H54 (cell line): ENCODE measurements around the gene STRADB.

Experiments
- DNase-seq: peaks from one replicate; pipeline ENCODE4 v3.0.0; 2011; ENCODE audit warnings: low spot score, mixed read lengths; ENCODE audit not compliant: insufficient read length
- FAIRE-seq: peaks from 3 replicates; lab custom pipeline; 2011; peaks lifted over from hg19 to GRCh38; lab: Jason Lieb, UNC
- POLR2A ChIP-seq: IDR thresholded peaks from 2 replicates; pipeline ENCODE4 v1.6.1; 2011; ENCODE audit warnings: low read depth, mild to moderate bottlenecking, low read length

STRADB gene

DNA sequence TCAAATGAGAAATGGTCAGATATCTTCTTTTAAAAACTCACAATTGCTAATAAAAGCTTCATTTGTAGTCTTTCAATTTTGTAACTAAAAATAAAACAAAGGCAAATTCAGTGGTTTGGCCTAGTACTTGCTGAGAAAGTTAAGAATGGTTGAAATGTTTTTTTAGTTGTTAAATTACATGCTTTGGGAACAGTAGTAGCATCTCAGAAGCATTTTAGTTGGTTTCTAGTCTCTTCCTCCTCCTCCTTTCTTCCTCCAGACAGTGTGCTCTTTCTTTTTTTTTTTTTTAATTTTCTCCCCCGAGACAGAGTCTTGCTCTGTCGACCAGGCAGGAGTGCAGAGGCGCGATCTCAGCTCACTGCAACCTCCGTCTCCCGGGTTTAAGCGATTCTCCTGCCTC lies 10.1 kb upstream of the STRADB start:
- FAIRE-seq: no peak
- DNase-seq: no peak
- no peak for TF ChIP-seq POLR2A

DNA sequence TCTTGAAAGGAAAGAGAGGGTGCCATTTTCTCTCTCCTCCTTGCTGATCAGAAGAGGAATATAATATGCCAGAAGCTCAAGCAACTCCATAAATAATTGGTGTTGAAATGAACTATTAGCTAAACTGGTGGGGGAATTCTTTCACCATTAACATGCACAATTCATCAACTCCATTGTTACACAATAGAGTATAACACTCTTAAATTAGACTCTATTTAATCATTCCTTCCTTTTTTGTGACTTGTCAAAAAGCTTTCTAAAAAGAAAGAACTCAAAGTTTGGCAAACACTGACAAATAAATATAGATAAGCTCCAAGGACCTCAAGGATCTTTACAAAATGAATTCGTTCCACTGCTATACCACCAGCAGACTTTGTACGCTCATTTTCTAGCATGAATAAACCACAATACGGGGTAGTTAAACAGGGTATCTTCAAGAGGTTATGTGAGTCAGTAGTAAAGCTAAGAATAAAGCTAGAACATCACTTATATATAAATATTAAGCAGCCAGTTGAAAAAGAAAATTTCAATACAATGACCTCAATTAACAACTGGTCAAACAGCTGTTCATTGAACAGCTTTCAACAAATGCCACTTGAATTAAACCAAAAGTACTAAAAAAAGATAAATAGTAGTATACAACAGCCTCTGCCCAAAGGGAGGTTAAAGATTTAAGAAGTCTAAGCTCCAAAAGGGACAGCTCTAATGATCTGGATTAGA lies 6.6 kb upstream of the STRADB start:
- no peak for TF ChIP-seq POLR2A
- FAIRE-seq (no peak), DNase-seq (no peak)

DNA sequence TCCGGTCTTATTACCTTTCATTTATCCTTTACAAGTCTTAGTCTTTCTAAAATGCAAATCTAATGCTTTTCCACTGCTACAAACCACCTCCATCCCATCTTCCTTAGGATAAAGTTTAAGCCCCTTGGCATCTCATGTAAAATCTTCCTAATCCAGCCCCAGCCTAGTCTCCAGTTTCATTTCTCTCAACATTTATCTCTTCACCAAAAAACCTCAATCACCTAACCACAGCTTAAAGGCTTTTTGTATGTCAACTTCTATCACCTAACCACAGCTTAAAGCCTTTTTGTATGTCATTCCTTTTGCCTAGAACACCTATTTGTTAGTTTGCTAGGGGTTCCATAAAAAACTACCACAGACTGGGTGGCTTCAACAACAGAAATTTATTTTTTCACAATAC lies 4.5 kb upstream of the STRADB start:
- TF ChIP-seq POLR2A: no peak
- DNase-seq: no peak
- no peak for FAIRE-seq

DNA sequence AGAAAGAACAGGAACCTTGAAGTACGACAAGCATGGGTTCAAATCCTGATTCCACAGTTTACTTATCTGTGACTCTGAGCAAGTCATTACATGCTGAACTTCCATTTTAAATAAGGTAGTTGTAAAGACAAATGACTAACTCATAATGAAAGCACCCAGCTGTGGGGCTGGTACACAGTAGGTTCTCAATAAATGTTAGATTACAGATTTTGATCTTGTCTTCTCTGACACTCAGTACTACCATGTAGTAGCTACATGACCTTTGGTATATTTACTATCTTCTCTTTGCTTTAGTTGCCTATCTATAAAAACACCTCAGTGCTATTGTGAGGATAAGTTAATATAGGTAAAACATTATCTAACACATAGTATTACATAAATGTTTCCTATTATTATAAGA lies 3.5 kb upstream of the STRADB start:
- no peak for TF ChIP-seq POLR2A
- FAIRE-seq (no peak), DNase-seq (no peak)

DNA sequence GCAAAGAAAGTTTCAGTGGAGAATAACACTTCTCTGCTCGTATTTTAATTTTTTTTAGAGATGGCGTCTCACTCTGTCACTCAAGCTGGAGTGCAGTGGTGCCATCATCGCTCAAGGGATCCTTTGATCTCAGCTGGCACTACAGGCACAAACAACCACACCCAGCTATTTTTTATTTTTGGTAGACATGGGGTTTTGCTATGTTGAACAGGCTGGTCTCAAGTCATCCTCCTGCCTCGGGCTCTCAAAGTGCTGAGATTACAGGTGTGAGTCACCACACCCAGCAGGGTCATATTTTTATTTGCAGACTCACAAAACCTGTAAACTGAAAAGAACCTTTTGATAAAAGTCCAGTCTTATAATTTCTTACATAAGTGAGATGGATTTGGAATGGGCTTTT lies 2.8 kb upstream of the STRADB start:
- no peak for TF ChIP-seq POLR2A
- no peak for FAIRE-seq
- no peak for DNase-seq

DNA sequence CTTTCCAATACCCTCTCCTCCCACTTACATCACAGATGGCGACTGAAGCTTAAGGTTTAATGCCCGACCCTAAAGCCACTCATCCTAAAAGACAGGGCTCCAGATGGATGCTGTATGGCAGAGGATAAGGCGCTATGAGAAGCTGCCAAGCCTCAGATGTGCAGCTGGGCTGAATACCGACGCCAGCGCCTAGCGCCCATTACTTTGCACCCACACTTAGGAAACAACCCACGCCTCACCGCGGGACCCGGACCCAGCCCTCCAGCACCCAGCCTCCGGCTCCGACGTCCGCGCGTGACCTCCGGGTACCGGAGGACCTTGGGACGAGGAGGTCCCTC lies 617 bp upstream of the STRADB start:
- no peak for FAIRE-seq
- DNase-seq: no peak
- TF ChIP-seq POLR2A: no peak

DNA sequence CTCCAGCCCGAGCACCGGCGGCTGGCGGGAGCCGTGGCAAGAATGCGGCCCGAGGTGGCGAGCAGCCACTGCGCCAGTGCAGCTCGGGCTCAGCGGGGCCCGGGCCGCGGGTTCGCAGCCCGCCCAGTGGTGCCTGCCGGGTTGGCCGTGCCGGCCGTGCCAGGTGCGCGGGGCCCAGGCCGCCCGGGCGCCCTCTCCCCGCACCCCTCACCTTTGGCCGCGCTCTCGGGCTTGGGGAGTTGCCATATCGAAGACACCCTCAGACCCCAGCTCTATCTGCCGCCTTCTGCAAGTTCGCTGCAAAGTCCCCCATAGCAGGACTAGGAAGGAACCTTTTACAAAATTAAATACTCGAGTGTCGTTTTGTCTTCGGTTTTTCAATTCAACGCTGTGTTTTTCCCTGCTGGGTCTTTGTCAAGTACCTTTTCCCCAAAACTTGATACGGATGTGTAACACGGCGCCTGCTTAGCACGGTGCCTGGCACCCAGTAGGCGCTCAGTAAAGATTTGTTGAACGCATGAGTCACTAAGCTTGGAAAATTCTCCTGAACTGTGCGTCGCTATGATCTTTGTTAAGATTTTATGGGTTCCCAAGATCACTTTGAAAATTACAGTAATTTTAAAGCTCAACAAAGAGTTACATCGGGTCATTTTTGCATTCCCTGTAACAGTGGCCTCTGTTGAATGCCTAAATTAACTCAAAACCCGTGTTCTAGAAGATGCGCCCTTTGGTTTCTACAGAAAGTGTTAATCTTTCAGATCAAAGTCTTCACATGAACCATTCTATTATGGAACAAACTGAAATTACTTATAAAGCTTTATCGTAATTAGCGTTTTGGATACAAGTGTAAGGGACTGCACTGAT lies 750 bp downstream of the STRADB start:
- DNase-seq: no peak
- FAIRE-seq: no peak
- TF ChIP-seq POLR2A: no peak

DNA sequence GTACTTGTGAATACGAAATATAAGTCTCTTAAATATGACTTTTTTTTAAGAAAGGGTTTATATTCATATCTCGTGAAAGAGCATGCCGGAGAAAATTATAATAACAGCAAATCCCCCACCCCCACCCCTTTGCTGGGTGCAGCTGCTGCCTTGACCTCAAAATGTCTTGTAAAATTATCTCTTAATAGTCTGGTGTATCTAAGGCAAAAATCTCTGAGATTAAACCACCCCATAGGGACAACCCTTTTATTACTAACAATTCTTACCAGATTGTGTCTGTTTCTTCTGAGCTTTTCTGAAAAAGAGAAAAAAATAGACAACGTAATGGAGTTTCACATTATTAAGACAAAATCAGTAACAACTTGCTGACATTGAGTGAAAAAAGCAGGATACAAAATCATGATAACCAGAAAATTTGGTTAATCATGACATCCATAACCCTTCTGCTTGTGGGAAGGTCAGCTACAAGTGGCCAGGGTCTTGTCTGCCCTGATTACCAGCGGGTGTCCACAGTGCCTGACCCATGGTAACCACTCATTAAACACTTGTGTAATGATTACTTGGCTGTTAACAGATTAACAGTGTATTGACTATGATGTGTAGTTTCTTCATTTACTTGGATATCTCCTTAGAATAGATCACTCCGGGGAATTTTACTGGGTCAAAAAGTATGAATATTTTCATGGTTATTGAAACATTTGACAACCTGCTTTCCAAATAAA lies 1.5 kb downstream of the STRADB start:
- no peak for DNase-seq
- TF ChIP-seq POLR2A: no peak
- FAIRE-seq: no peak

DNA sequence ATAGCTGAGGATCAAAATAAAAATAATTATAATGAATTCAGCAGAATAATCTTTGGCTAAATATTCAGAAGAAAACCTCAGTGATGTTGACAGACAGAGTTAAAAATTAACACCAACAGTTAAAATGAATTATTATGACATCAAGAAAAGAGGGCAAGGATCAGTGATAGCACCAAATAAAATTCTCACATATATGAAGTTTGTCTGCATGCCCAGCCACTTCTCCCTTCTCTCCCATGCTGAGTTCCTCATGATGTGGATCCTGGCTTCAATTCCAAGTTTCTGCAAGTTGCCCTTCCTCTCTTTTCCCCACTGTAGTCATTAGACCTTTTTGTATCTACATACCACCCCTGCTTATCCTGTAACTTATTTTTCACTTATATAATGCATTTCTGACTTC lies 6.8 kb downstream of the STRADB start:
- no peak for FAIRE-seq

DNA sequence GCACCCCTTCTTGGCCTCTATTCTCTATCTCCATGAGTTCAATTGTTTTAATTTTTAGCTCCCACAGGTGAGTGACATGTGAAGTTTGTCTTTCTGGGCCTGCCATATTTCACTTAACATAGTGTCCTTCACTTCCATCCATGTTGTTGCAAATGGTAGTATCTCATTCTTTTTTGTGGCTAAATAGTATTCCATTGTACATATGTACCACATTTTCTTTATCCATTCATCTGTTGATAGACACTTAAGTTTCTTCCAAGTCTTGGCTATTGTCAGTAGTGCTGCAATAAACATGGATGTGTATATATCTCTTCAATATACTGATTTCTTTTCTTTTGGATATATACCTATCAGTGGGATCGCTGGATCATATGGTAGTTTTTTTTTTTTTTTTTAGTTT lies 9.0 kb downstream of the STRADB start:
- TF ChIP-seq POLR2A: no peak
- no peak for DNase-seq
- FAIRE-seq: no peak

More for the DNA sequence above, 6.8 kb downstream of the STRADB start:
- DNase-seq: no peak
- no peak for TF ChIP-seq POLR2A

DNA sequence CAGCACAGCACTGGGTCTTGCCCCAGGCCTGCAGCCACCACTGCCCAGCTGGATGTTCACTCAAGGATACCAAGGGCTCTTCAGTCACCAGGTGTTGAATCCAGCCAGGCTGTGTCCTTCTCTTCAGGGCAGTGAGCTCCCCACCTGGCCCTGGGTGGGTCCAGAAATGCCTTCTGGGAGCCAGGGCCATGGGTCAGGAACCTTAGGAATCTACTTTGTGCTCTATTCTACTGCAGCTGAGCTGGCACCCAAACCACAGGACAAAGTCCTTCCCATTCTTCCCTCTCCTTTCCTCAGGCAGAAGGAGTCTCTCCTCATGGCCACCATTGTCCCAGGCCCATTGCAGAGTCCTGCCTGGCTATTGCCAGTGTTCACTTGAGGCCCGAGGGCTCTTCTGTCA lies 13.0 kb downstream of the STRADB start:
- DNase-seq (no peak), FAIRE-seq (no peak)
- TF ChIP-seq POLR2A: no peak

DNA sequence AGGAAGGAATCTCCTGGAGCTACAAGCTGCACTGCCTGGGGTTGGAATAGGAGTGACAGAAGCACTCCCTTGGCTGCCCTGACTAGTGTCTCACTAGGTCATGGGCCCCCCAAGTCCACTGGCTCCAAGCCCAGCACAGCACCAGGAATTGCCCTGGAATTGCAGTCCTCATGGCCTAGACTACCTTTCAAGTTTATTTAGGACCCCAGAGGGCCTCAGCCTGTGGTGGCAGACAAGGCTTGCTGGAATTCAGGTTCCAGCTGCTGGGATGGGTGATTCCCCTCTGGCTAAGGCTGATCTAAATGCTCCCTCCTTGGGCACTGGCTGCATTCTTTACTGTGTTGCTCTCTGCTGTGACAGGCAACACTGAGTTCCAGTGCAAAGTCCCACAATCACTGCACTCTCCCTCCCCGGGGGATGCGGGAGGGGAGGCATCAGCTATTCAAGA lies 14.0 kb downstream of the STRADB start:
- no peak for DNase-seq
- no peak for TF ChIP-seq POLR2A
- no peak for FAIRE-seq

DNA sequence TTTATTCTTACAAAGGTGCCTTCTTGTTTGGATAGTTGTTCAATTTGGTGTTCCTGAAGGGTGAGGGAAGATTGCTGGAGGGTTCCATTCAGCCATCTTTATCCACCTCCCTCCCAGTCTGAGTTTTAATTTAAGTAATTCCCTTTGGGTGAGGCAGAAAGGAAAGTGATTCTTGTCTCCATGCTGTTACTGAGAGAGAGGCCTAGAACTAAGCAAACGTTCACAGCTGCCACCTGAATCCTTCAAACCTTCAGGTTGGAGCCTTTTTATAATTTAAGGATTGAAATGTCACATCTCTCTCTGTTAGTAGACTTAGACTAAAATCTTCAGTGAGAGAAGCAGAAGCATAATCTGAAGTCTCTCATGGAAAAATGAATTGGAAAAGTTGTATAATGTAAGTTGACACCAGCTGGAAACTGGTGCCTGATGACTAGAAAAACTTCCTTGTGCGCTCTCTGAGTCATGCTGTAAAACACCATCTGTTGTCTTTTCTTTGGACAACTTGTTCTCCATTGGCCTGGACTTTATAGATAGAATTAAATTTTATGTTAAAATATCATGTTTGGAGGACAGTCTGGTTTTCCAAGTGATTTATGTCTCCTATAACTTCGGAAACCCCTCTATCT lies 14.6 kb downstream of the STRADB start:
- DNase-seq (peak; percentile 16), FAIRE-seq (peak; percentile 36)
- TF ChIP-seq POLR2A: no peak

DNA sequence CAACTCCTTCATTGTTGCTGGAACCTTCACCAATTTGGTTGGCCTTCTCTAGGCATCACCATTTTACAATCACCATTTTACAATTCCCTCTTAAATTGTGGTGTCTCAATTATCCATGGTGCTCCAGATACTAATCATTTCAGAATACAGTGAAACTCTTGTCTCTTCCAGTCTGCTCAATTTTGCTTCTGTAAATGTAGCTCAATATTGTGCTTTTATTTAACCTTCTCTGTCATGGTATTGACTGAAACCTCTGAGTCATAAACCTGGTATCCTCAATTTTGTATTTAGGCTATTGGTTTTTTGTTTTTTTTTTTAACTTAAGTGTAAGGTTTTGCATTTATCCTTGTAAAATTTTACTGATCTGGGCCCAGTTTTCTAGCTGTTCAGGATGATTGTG lies 16.1 kb downstream of the STRADB start:
- no peak for TF ChIP-seq POLR2A
- FAIRE-seq (no peak), DNase-seq (no peak)
